ENCODE data around the gene PGPEP1. TPM values are rescaled to one million over a fixed set of nuclear protein-coding genes. Genes with fewer than 3 reads are reported as not detected.

Gene PGPEP1
- polyA plus RNA-seq, 3 donors, result 10.3 to 25.1 (median 10.3) TPM

DNA sequence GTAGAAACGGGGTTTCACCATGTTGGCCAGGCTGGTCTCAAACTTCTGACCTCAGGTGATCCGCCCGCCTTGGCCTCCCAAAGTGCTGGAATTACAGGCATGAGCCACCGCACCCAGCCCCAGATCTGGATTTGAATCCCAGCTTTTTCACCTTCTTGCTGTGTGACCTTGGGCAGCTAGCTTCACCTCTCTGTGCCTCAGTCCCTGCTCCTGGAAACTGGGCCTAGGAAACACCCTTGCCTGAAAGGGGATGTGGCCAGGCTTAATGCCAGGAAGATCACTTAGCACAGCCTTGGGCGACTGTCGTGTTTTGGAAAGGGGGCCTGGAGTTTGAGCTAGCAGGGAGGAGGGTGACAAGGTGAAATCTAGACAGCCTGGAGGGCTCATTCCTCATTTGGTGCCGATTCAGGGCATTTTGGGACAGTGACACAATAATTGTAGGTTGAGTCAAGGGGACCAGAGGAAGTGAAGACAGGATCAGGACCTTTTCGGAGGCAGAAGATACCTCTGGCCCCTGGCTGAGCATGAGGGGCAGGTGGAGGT lies 1.8 kb downstream of the PGPEP1 start:
- H3K27me3 Mint-ChIP-seq (ENCODE audit: low read depth in 3 of 3), result peaks cover 0 to 5% (median 0%) of the 10 kb centered on the region in 3 donors
- TF ChIP-seq, protein P1, sequence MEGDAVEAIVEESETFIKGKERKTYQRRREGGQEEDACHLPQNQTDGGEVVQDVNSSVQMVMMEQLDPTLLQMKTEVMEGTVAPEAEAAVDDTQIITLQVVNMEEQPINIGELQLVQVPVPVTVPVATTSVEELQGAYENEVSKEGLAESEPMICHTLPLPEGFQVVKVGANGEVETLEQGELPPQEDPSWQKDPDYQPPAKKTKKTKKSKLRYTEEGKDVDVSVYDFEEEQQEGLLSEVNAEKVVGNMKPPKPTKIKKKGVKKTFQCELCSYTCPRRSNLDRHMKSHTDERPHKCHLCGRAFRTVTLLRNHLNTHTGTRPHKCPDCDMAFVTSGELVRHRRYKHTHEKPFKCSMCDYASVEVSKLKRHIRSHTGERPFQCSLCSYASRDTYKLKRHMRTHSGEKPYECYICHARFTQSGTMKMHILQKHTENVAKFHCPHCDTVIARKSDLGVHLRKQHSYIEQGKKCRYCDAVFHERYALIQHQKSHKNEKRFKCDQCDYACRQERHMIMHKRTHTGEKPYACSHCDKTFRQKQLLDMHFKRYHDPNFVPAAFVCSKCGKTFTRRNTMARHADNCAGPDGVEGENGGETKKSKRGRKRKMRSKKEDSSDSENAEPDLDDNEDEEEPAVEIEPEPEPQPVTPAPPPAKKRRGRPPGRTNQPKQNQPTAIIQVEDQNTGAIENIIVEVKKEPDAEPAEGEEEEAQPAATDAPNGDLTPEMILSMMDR (IDR thresholded peaks at IDR 0.05), result no peak
- H3K4me3 Mint-ChIP-seq, result peak overlapping the region in 1 of 2 donors; percentile 20
- no peak overlapping the region for H2AFZ ChIP-seq (ENCODE audit: insufficient read depth, low read depth, low read length, poor library complexity, severe bottlenecking)
- H3K36me3 ChIP-seq (replicated peaks in 1 of 2; ENCODE audit: control insufficient read depth in 1 of 2, insufficient read depth in 2 of 2, low read length in 2 of 2), result peaks cover 10 to 28% of the 10 kb centered on the region in 2 donors
- no peak overlapping the region for H3K9ac ChIP-seq (ENCODE audit: insufficient read depth, low read length, poor library complexity, severe bottlenecking)
- H3K27me3 ChIP-seq (ENCODE audit: control insufficient read depth in 2 of 2, insufficient read depth in 2 of 2, low read length in 2 of 2), result no peaks in the 10 kb centered on the region
- no peak overlapping the region for H3K27ac ChIP-seq (ENCODE audit: low read depth in 1 of 2, low read length in 2 of 2)
- 62% methylated on average over 7 of the region's 8 CpGs for WGBS (ENCODE audit: insufficient coverage)
- intact Hi-C loops (cut with micrococcal nuclease), result loop anchor here in 1 of 2 donors (5.0 kb wide), 1 partner anchor 35 kb away; no protein-coding TSS in a partner anchor
- H3K4me3 ChIP-seq (replicated peaks in 1 of 3; ENCODE audit: low read depth in 2 of 3, low read length in 3 of 3), result no peak overlapping the region
- H3K79me2 ChIP-seq (ENCODE audit: insufficient read depth, low read length), result peaks cover 12% of the 10 kb centered on the region
- H3K4me2 ChIP-seq (replicated peaks; ENCODE audit: extremely low read depth, low read length, poor library complexity, severe bottlenecking), result no peak overlapping the region
- H3K36me3 Mint-ChIP-seq, result peaks cover 36 to 48% of the 10 kb centered on the region in 2 donors
- H3K9me3 Mint-ChIP-seq, result no peaks in the 10 kb centered on the region
- H3K27ac Mint-ChIP-seq, result peak overlapping the region; percentile 35 to 70 (median 61)
- H3K4me1 ChIP-seq (ENCODE audit: control insufficient read depth in 1 of 2, insufficient read depth in 2 of 2, low read length in 2 of 2), result peaks cover 36 to 38% of the 10 kb centered on the region in 2 donors
- H4K20me1 ChIP-seq (ENCODE audit: insufficient read depth, low read length), result peaks cover 9% of the 10 kb centered on the region
- H3K9me3 ChIP-seq (replicated peaks in 1 of 2; ENCODE audit: control insufficient read depth in 1 of 2, insufficient read depth in 1 of 2, low read length in 2 of 2), result no peaks in the 10 kb centered on the region
- no peak for DNase-seq
- peaks cover 46% of the 10 kb centered on the region for H3K4me1 Mint-ChIP-seq

GRCh38 chr19:18344582-18344950 lies 4.2 kb downstream of the PGPEP1 start:
- peaks cover 27 to 28% of the 10 kb centered on the region in 2 donors for H3K4me1 ChIP-seq (ENCODE audit: control insufficient read depth in 1 of 2, insufficient read depth in 2 of 2, low read length in 2 of 2)
- no peaks in the 10 kb centered on the region for H3K9me3 Mint-ChIP-seq
- peaks cover 27% of the 10 kb centered on the region for H4K20me1 ChIP-seq (ENCODE audit: insufficient read depth, low read length)
- peaks cover 12% of the 10 kb centered on the region for H3K79me2 ChIP-seq (ENCODE audit: insufficient read depth, low read length)
- H3K27ac ChIP-seq (ENCODE audit: low read depth in 1 of 2, low read length in 2 of 2), result no peak overlapping the region
- H3K4me1 Mint-ChIP-seq, result peaks cover 34% of the 10 kb centered on the region
- no peak overlapping the region for H3K4me3 ChIP-seq (replicated peaks in 1 of 3; ENCODE audit: low read depth in 2 of 3, low read length in 3 of 3)
- peaks cover 10 to 28% of the 10 kb centered on the region in 2 donors for H3K36me3 ChIP-seq (replicated peaks in 1 of 2; ENCODE audit: control insufficient read depth in 1 of 2, insufficient read depth in 2 of 2, low read length in 2 of 2)
- H3K9ac ChIP-seq (ENCODE audit: insufficient read depth, low read length, poor library complexity, severe bottlenecking), result no peak overlapping the region
- intact Hi-C loops (cut with micrococcal nuclease), result loop anchor here in 1 of 2 donors (5.0 kb wide), 1 partner anchor 33 kb away; no protein-coding TSS in a partner anchor
- H3K9me3 ChIP-seq (replicated peaks in 1 of 2; ENCODE audit: control insufficient read depth in 1 of 2, insufficient read depth in 1 of 2, low read length in 2 of 2), result no peaks in the 10 kb centered on the region
- peaks cover 48 to 71% of the 10 kb centered on the region in 2 donors for H3K36me3 Mint-ChIP-seq
- H3K27me3 ChIP-seq (ENCODE audit: control insufficient read depth in 2 of 2, insufficient read depth in 2 of 2, low read length in 2 of 2), result no peaks in the 10 kb centered on the region
- TF ChIP-seq, protein P1 (IDR thresholded peaks at IDR 0.05), result no peak
- H3K27me3 Mint-ChIP-seq (ENCODE audit: low read depth in 3 of 3), result peaks cover 0 to 1% (median 0%) of the 10 kb centered on the region in 3 donors
- H3K4me2 ChIP-seq (replicated peaks; ENCODE audit: extremely low read depth, low read length, poor library complexity, severe bottlenecking), result no peak overlapping the region
- H3K4me3 Mint-ChIP-seq, result no peak overlapping the region
- DNase-seq, result no peak
- 70% methylated on average over 8 of the region's 13 CpGs for WGBS (ENCODE audit: insufficient coverage)
- no peak overlapping the region for H2AFZ ChIP-seq (ENCODE audit: insufficient read depth, low read depth, low read length, poor library complexity, severe bottlenecking)
- peak overlapping the region in 4 of 7 donors; percentile 57 to 71 (median 66) for H3K27ac Mint-ChIP-seq

All from CD14-positive monocyte (primary cell).